Activated CD8-positive, alpha-beta memory T cell treated with anti-CD3 and anti-CD28 coated beads, Interleukin-2, amount 50 U/mL, for 4 hours (primary cell): ENCODE data around the gene TTLL11.

Source experiments
- DNase-seq: peaks from one replicate; pipeline ENCODE4 v3.0.0-alpha.2; 2020

The TTLL11 gene

DNA sequence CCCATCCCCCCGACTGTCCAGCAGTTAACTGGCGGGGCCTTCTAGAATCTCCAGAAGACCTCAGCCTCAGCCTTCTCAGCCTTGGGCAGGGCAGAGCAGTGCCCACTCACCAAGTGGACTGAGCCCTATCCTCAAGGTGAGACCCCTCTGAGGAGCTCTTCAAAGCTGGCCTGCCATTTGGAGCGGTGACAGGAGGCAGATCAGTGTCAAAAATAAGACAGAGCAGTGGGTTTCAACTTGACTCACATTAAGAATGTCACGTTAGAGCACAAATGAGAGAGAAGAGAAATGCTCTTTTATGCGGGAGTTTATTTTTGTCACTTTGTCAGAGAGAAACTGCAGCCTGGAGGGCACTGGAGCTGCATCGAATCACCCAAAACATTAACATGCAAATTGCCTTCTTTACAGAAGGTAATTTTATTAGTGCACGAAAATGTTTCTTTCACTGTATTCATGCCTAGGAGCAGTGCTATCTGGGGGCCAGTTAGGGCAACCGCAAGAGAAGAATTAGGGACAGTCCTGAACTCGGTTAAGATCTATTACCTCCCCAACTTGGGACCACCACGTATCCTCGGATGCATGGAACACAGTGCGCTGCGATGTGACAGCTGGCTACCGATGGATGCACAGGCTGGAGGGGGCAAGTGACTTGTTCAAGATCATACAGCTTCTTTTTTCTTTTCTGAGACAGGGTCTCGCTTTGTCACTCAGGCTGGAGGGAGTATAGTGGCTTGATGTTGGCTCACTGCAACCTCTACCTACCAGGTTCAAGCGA, 253.2 kb downstream of the TTLL11 start:
- DNase-seq: no peak

- no peak for DNase-seq
These were observed 254.1 kb downstream of the TTLL11 start for GRCh38 chr9:121838746-121839669.

GRCh38 chr9:121837113-121837961, 255.8 kb downstream of the TTLL11 start:
- DNase-seq: no peak

DNA sequence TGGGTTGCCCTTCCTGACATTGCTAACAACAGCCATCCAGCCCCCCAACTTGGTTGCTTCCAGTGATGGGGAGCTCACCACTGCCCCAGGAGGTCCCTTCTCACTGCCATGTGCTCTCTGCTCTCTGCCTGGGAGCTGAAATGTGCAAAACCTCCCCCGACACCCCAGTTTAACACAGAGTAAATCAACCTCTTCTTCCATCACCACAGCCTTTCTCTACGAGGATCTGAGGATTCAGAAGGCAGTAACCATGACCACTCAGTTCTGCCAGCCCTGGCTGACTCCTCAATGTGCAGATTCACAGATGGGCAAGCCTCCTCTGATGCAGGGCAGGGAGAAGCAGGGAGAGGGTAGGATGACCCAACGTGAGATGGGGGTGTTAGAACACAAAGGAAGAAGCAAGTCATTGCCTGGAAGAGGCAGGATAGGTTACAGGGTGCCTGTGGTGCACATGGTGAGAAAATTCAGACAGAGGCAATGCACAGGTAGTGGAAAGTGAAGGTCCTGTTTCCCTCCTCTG, 256.7 kb downstream of the TTLL11 start:
- no peak for DNase-seq

DNA sequence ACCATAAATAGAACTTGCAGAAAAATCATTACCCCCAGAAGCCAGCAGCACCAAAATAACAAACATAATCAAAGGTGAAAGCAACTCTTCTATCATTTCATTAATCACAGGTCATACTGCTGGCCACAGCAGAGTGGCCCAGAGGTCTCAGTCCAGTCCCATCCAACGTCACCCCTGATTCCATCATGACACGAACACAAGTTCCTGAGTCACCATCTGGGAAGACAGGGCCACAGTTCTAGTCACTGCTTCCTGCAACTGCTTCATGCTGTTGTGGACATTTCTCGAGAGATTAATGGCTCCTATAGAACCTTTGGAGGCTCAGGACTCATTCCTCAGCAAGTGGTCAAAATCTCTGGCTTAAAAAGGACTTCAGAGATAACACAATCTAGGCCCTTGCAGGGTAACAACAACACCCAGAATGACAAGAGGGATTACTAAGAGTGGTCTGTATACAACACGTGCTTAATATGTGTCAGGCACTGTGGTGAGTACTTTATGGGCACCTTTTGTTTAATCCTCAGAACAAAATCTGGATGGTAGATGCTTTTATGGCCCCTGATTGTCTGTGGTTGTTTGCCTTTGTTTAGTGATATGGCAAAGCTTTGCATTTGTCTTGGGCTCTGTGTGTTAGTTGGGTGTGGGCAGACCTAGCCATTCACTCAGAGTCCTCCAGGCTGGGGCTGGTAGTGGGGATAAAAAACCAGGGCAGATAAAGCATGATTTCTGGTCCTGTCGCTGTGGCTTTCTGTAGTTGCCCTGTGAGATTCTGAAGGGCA, 257.3 kb downstream of the TTLL11 start:
- DNase-seq: no peak

DNA sequence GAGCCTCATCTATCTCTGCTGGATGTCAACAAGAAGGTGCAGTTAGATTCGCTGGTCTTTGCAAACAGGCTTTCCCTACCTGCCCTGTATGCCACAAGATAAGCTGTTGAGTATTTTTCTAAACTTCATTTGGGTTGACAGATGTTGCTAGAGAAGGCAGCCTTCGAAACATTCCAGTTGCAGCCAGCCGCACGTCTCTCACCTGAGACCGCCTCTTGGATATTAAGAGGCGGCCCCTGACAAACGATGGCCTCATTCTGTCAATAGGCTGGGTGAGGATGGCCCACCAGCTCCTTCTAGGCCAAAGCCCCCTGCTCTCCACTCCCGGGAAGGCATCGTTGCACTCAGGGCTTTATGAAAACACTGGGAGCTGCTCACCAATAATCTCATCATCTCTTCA, 260.0 kb downstream of the TTLL11 start:
- DNase-seq: no peak

- DNase-seq: no peak
These were observed 261.2 kb downstream of the TTLL11 start for GRCh38 chr9:121831869-121832268.

- no peak for DNase-seq
These were observed 262.5 kb downstream of the TTLL11 start for GRCh38 chr9:121830441-121831140.

- DNase-seq: no peak
These were observed 265.7 kb downstream of the TTLL11 start for GRCh38 chr9:121827251-121827967.

- no peak for DNase-seq
These were observed 266.4 kb downstream of the TTLL11 start for GRCh38 chr9:121826711-121827110.

DNA sequence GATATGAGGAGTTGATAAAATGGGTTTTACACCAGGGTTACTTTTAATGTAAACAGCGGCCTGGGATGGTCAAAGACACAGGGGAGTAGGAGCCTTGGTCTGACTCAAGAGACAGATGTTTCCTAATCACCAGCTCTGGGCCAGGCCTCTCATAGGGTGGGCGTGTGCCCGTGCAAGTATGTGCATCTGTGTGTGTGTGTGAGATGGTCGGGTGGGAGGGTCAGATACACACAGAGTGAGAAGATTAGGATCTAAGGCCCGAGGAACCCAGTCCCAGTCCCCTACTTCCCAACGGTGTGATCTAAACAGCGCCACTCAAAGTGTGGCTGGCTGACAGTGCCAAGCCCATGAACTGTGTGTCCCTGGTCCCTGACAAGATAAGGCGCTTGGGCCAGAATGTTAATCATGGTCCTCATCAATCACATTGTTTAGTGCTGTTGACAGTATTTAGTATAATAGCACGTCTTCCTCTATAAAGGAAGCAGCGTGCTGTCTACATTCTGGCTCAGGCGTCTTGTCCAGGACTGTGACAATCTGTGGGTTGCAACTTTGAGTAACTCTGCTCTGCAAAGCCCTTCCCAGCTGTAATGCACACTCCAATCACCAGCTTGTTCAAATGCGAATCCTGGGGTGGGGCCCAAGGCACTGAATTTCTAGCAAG, 267.9 kb downstream of the TTLL11 start:
- DNase-seq: no peak

- DNase-seq: no peak
These were observed 268.5 kb downstream of the TTLL11 start for GRCh38 chr9:121824651-121825030.

DNA sequence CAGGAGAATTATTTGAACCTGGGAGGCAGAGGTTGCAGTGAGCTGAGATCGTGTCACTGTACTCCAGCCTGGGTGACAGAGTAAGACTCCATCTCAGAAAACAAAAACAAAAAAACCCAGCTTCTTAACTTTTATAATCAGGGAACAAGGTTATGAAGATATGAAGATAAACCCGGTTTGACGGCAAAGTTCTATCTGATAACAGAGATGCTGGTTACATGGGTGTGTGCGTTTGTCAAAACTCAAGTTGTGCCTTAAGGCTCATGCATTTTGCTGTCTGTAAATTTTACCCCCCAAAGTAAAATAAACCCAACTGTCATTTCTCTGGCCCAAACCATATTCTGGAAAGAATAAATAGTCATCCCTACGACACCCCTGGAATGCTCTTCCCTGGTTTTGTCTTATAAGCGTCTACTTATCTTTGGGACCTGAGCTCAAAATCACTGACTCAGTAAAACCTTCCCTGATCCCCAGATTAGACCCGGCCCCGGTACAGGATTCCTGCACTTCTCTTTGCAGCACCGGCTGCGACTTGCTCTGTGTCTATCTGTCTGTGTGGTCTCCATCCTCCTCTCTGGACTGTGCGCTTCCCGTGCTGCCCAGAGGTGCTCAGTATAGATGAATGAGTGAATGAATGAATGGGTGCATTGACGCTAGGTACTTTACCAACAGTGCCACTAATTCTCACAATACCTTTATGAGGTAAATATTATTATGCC, 269.5 kb downstream of the TTLL11 start:
- DNase-seq: no peak

- no peak for DNase-seq
These were observed 270.7 kb downstream of the TTLL11 start for GRCh38 chr9:121822093-121823085.

DNA sequence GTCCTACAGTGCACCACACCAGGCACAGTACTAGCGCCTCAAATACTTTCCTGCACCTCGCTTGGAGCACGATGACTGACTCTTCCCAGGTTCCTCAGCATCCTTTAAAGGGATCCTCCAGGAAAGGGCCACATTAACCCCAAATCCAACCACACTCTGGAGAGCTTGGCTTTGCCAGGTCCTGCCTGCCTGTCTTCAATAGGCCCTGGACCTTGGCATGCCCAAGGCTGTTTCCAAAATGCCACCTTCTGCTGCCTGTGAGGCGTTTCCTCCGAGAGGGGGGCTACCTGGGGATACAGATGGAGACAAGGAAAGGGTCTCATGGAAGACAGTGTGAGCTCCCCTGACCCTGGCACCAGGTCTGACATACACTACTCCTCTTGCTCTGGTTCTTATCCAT, 271.8 kb downstream of the TTLL11 start:
- DNase-seq: no peak

DNA sequence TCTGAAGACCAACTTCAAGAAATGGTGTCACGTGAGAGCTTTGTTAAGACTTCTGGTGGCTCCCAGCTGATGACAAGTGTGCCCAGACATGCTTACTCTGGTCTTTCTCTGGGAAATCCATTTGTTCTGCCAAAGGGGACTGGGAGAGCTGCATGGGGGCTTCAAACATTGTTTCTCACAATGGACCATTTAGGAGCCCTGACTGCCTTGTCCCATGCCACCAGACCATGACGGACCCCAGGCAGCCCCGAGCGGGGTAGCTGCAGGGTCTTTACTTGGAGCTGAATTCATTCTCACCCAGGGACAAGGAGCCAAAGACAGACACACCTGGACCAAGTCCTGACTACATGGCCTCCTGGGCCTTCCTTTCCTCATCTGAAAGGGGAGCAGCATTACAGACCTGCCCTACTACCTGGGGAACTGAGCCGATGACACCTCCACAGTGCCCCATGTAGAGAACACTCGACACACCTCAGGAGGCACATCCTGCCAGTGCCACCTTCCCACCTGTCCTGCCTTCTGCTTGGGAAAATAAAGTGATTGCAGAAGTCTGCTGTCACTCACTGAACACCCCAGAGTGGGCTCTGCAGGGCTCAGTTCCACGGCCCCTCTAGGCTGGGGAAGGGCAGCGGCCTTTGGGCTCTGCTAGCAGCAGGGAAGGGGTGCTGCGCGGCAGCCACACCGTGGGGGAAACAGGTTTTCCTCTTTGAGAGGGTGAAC, 272.7 kb downstream of the TTLL11 start:
- DNase-seq: no peak
